HCT116 (cell line): Measurements from ENCODE around the gene CLTC. TPM values are rescaled to one million over a fixed set of nuclear protein-coding genes. Genes with fewer than 3 reads are reported as not detected.

ENCODE experiments used
- ATAC-seq: fragments of 200-7000 bp; cut with Tn5 transposase; 2 replicates; pipeline ENCODE4 v1.9.1; 2020; ENCODE audit warnings: mild to moderate bottlenecking, moderate library complexity
- BruUV-seq: library from RNA; stranded (reverse); fragments of 400-500 nt; replicated peaks from 2 replicates; lab custom pipeline; 2021; lab: Mats Ljungman, UMichigan
- CTCF ChIA-PET: fragments of 300-600 bp; sonication (Branson Sonifier 250); formaldehyde crosslinking; loops from one replicate; lab custom pipeline; 2021; ENCODE audit warnings: antibody characterized with exemption; lab: Charles Lee
- POLR2A ChIA-PET: fragments of 300-600, 350-600 bp; sonication (Branson Sonifier 250); formaldehyde crosslinking; loops from one replicate; lab custom pipeline; 2021; ENCODE audit warnings: antibody characterized with exemption; lab: Charles Lee
- RAD21 ChIA-PET, 2 experiments: fragments of 300-600 bp; sonication (Branson Sonifier 250); formaldehyde crosslinking; loops; one replicate each; lab custom pipeline; 2023; ENCODE audit warnings: low total read pairs in 2 of 2; ENCODE audit not compliant: uncharacterized antibody in 2 of 2, unreplicated experiment in 2 of 2, low non-redundant PET in 1 of 2; lab: Charles Lee
- DNase-seq: peaks from one replicate; pipeline ENCODE4 v3.0.0-alpha.2; 2010; ENCODE audit warnings: low read depth, low spot score
- H2AFZ ChIP-seq: fragments of 200-600 bp; shearing (Covaris generic), sonication (generic); 2 replicates; pipeline ENCODE4 v1.6.1; 2017; ENCODE audit warnings: low read depth, mixed run types, mixed read lengths, antibody characterized with exemption, low read length; ENCODE audit not compliant: poor library complexity, severe bottlenecking
- H3K27ac ChIP-seq: 2 replicates; pipeline ENCODE4 v1.5.1; 2012; ENCODE audit warnings: low read depth, low read length
- H3K27me3 ChIP-seq: fragments of 200-600 bp; sonication (generic); 2 replicates; pipeline ENCODE4 v1.6.1; 2016; ENCODE audit warnings: mixed run types, low read length, mixed read lengths; ENCODE audit not compliant: insufficient read depth
- H3K36me3 ChIP-seq, 2 experiments: fragments of 200-500 bp in 1 of 2; fragments of 200-600 bp in 1 of 2; sonication (Bioruptor generic) in 1 of 2; sonication (generic) in 1 of 2; 2 replicates each; pipeline versions ENCODE4 v1.5.1 to v1.6.1; 2014 to 2016; ENCODE audit warnings: low read length in 2 of 2, inconsistent platforms in 1 of 2, mixed read lengths in 1 of 2, mixed run types in 1 of 2; ENCODE audit not compliant: insufficient read depth in 2 of 2, control insufficient read depth in 1 of 2
- H3K4me1 ChIP-seq, 2 experiments: fragments of 200-600 bp in 1 of 2; sonication (generic) in 1 of 2; 2 replicates each; pipeline versions ENCODE4 v1.5.1 to v1.6.1; 2012 to 2017; ENCODE audit warnings: low read length in 2 of 2, inconsistent platforms in 1 of 2, mild to moderate bottlenecking in 1 of 2, mixed read lengths in 1 of 2, mixed run types in 1 of 2, moderate library complexity in 1 of 2; ENCODE audit not compliant: insufficient read depth in 2 of 2, control insufficient read depth in 1 of 2
- H3K4me2 ChIP-seq: fragments of 200-600 bp; sonication (generic); 2 replicates; pipeline ENCODE4 v1.6.1; 2017; ENCODE audit warnings: mixed run types, low read length, mixed read lengths
- H3K4me3 ChIP-seq, 2 experiments: fragments of 200-600 bp in 1 of 2; sonication (generic) in 1 of 2; replicated peaks in 1 of 2; 2 replicates each; pipeline ENCODE4 v1.5.1; 2011 to 2016; ENCODE audit warnings: low read length in 2 of 2, control low read depth in 1 of 2, low read depth in 1 of 2, mild to moderate bottlenecking in 1 of 2, mixed read lengths in 1 of 2, mixed run types in 1 of 2
- H3K79me2 ChIP-seq: fragments of 200-600 bp; sonication (generic); 2 replicates; pipeline ENCODE4 v1.6.1; 2017; ENCODE audit warnings: mild to moderate bottlenecking, mixed run types, low read length, moderate library complexity, mixed read lengths; ENCODE audit not compliant: insufficient read depth
- H3K9ac ChIP-seq: fragments of 200-600 bp; sonication (generic); 2 replicates; pipeline ENCODE4 v1.6.1; 2016; ENCODE audit warnings: low read length, mixed read lengths
- H3K9me2 ChIP-seq: fragments of 200-600 bp; sonication (generic), shearing (Covaris generic); 2 replicates; pipeline ENCODE4 v1.6.1; 2017; ENCODE audit warnings: mixed run types, mild to moderate bottlenecking, moderate library complexity; ENCODE audit not compliant: insufficient read depth
- H3K9me3 ChIP-seq, 2 experiments: fragments of 200-500 bp in 1 of 2; fragments of 200-600 bp in 1 of 2; sonication (Bioruptor generic) in 1 of 2; sonication (generic) in 1 of 2; 2 replicates each; pipeline ENCODE4 v1.6.1; 2014 to 2017; ENCODE audit warnings: low read length in 2 of 2, mixed read lengths in 2 of 2, inconsistent platforms in 1 of 2, low read depth in 1 of 2, mild to moderate bottlenecking in 1 of 2, mixed run types in 1 of 2, moderate library complexity in 1 of 2; ENCODE audit not compliant: control insufficient read depth in 1 of 2, insufficient read depth in 1 of 2
- H4K20me1 ChIP-seq: fragments of 200-600 bp; sonication (generic), shearing (Covaris generic); 2 replicates; pipeline ENCODE4 v1.6.1; 2017; ENCODE audit warnings: mixed run types, mild to moderate bottlenecking, moderate library complexity; ENCODE audit not compliant: insufficient read depth
- ATF3 ChIP-seq: IDR thresholded peaks from 2 replicates; pipeline ENCODE4 v1.6.1; 2012
- CTCF ChIP-seq, 3 experiments: fragments of 200-600 bp in 1 of 3; sonication (generic) in 1 of 3; IDR thresholded peaks in 2 of 3; conservative IDR thresholded peaks in 1 of 3; 2 replicates each; pipeline ENCODE4 v1.5.1; 2012 to 2017; ENCODE audit warnings: low read depth in 2 of 3, low read length in 2 of 3, antibody characterized with exemption in 1 of 3, borderline replicate concordance in 1 of 3, control low read depth in 1 of 3, mild to moderate bottlenecking in 1 of 3, mixed read lengths in 1 of 3, mixed run types in 1 of 3, moderate library complexity in 1 of 3; ENCODE audit not compliant: insufficient read depth in 1 of 3
- SP1 ChIP-seq: IDR thresholded peaks from 2 replicates; pipeline ENCODE4 v1.6.1; 2012; ENCODE audit warnings: low read depth
- intact Hi-C: fragments of 100-400 bp; cut with micrococcal nuclease; formaldehyde crosslinking; loops from 2 replicates; pipeline ENCODE4 v1.10.0; 2022
- total RNA-seq: library from RNA; stranded (reverse); gene quantifications from one replicate; pipeline ENCODE4 v1.2.1, GENCODE V29; 2021; ENCODE audit not compliant: unreplicated experiment
- TF ChIP-seq, protein P1 (sequence below): IDR thresholded peaks from 2 replicates; pipeline ENCODE4 v1.6.1; 2012; ENCODE audit warnings: low read depth

Gene CLTC
- total RNA-seq, 1 experiment from 2014 or later = 351 TPM

DNA sequence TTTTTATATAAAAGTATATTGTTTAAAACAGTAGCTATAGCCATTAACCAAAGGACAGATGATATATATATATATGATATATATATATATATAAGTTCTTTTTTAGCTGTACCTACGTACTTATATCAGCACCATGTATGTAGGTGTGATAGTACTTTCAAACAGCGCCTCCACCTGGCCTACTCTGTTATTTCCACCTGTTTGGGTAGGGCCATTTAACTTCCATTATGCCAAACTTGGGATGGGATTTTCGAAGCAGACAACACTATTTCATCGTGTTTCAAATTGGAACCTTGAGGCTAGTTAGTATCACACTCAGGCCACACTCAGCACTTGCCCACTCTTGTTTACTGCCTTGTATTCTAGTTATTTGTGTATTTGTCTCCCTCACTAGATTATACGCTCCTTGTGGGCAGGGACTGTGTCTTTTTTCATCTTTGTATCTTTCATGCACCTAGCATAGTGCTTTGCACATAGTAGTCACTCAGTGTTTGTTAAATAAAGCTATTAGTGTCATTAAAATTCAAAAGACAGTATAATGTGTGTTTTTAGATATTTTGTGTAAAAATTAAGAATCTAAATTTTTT, 11.8 kb upstream of the CLTC start:
- Histone ChIP-seq H3K4me2 (no peak overlapping the region), H3K4me1 (no peaks in the 10 kb centered on the region), H3K9me3 (no peaks in the 10 kb centered on the region), H2AFZ (no peak overlapping the region), H4K20me1 (no peaks in the 10 kb centered on the region; the same call in 1 of the 2 replicates), H3K9me2 (no peaks in the 10 kb centered on the region), H3K79me2 (no peaks in the 10 kb centered on the region), H3K36me3 (peaks cover 11 to 21% of the 10 kb centered on the region in 2 experiments), H3K27ac (no peak overlapping the region), H3K4me3 (no peak overlapping the region), H3K9ac (no peak overlapping the region), H3K27me3 (no peaks in the 10 kb centered on the region)
- CTCF ChIA-PET = interaction anchor here (0.6 to 1.4 kb wide), 4 partner anchors 11 to 259 kb away, joined by 3 to 4 read pairs (median 3); partner anchors contain the start of gene CLTC
- POLR2A ChIA-PET = interaction anchor here (1.9 kb wide), 1 partner anchor 12 kb away, joined by 7 read pairs; the partner anchor contains the start of gene CLTC
- BruUV-seq = no TSS peak
- ATAC-seq = peak; percentile 50; the same call in 1 of the 2 replicates
- RAD21 ChIA-PET = no interaction called here
- DNase-seq = no peak
- TF ChIP-seq ATF3 = no peak
- peak in 2 of 3 experiments; percentile 47 to 61; a peak in 4 of 6 replicates for TF ChIP-seq CTCF (IDR thresholded peaks at IDR 0.05 in 2 of 3, conservative IDR thresholded peaks at IDR 0.05 in 1 of 3; ENCODE audit: borderline replicate concordance in 1 of 3, insufficient read depth in 1 of 3, low read depth in 2 of 3, low read length in 2 of 3)
- intact Hi-C loops = no loop called here

GRCh38 chr17:59611503-59611902, 8.2 kb upstream of the CLTC start:
- peaks cover 6 to 11% of the 10 kb centered on the region in 2 experiments for H3K36me3 ChIP-seq
- no peak overlapping the region for H2AFZ ChIP-seq
- CTCF ChIA-PET = no interaction called here
- BruUV-seq = no TSS peak
- no peaks in the 10 kb centered on the region for H3K27me3 ChIP-seq
- ATAC-seq = no peak
- intact Hi-C loops = no loop called here
- no peak for DNase-seq
- TF ChIP-seq ATF3 (no peak), SP1 (no peak)
- TF ChIP-seq, protein P1, sequence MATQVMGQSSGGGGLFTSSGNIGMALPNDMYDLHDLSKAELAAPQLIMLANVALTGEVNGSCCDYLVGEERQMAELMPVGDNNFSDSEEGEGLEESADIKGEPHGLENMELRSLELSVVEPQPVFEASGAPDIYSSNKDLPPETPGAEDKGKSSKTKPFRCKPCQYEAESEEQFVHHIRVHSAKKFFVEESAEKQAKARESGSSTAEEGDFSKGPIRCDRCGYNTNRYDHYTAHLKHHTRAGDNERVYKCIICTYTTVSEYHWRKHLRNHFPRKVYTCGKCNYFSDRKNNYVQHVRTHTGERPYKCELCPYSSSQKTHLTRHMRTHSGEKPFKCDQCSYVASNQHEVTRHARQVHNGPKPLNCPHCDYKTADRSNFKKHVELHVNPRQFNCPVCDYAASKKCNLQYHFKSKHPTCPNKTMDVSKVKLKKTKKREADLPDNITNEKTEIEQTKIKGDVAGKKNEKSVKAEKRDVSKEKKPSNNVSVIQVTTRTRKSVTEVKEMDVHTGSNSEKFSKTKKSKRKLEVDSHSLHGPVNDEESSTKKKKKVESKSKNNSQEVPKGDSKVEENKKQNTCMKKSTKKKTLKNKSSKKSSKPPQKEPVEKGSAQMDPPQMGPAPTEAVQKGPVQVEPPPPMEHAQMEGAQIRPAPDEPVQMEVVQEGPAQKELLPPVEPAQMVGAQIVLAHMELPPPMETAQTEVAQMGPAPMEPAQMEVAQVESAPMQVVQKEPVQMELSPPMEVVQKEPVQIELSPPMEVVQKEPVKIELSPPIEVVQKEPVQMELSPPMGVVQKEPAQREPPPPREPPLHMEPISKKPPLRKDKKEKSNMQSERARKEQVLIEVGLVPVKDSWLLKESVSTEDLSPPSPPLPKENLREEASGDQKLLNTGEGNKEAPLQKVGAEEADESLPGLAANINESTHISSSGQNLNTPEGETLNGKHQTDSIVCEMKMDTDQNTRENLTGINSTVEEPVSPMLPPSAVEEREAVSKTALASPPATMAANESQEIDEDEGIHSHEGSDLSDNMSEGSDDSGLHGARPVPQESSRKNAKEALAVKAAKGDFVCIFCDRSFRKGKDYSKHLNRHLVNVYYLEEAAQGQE = no peak
- H3K27ac ChIP-seq = no peak overlapping the region
- H4K20me1 ChIP-seq = no peaks in the 10 kb centered on the region; the same call in 1 of the 2 replicates
- no peaks in the 10 kb centered on the region for H3K79me2 ChIP-seq
- H3K9me2 ChIP-seq = no peaks in the 10 kb centered on the region
- RAD21 ChIA-PET = no interaction called here
- POLR2A ChIA-PET = no interaction called here
- no peaks in the 10 kb centered on the region for H3K4me1 ChIP-seq
- H3K4me2 ChIP-seq = no peak overlapping the region
- no peak overlapping the region for H3K9ac ChIP-seq
- no peaks in the 10 kb centered on the region for H3K9me3 ChIP-seq
- no peak overlapping the region for H3K4me3 ChIP-seq
